ENCODE measurements around the gene PC. TPM values are rescaled to one million over a fixed set of nuclear protein-coding genes. Genes with fewer than 3 reads are reported as not detected.
A peak's percentile ranks its signal among the peaks of the same experiment; 100 is the strongest.

PC gene
- polyA plus RNA-seq, 3 donors = 4.6 to 7.1 (median 6.0) TPM

GRCh38 chr11:66877588-66878385 is 80.4 kb downstream of the PC start:
- peaks cover 4 to 8% (median 8%) of the 10 kb centered on the region in 3 donors for H3K27me3 Mint-ChIP-seq (ENCODE audit: low read depth in 3 of 3)
- Histone ChIP-seq H3K36me3 (replicated peaks in 1 of 2; ENCODE audit: control insufficient read depth in 1 of 2, insufficient read depth in 2 of 2, low read length in 2 of 2) (no peaks in the 10 kb centered on the region), H2AFZ (ENCODE audit: insufficient read depth, low read depth, low read length, poor library complexity, severe bottlenecking) (no peak overlapping the region), H3K4me1 (ENCODE audit: control insufficient read depth in 1 of 2, insufficient read depth in 2 of 2, low read length in 2 of 2) (peaks cover 3 to 5% of the 10 kb centered on the region in 2 donors), H4K20me1 (ENCODE audit: insufficient read depth, low read length) (no peaks in the 10 kb centered on the region), H3K9ac (ENCODE audit: insufficient read depth, low read length, poor library complexity, severe bottlenecking) (no peak overlapping the region), H3K4me3 (replicated peaks in 1 of 3; ENCODE audit: low read depth in 2 of 3, low read length in 3 of 3) (no peak overlapping the region), H3K9me3 (replicated peaks in 1 of 2; ENCODE audit: control insufficient read depth in 1 of 2, insufficient read depth in 1 of 2, low read length in 2 of 2) (no peaks in the 10 kb centered on the region), H3K4me2 (replicated peaks; ENCODE audit: extremely low read depth, low read length, poor library complexity, severe bottlenecking) (no peak overlapping the region), H3K27me3 (ENCODE audit: control insufficient read depth in 2 of 2, insufficient read depth in 2 of 2, low read length in 2 of 2) (no peaks in the 10 kb centered on the region), H3K79me2 (ENCODE audit: insufficient read depth, low read length) (no peaks in the 10 kb centered on the region), H3K27ac (ENCODE audit: low read depth in 1 of 2, low read length in 2 of 2) (no peak overlapping the region)
- no peaks in the 10 kb centered on the region for H3K36me3 Mint-ChIP-seq
- H3K4me1 Mint-ChIP-seq = peaks cover 23% of the 10 kb centered on the region
- intact Hi-C loops (cut with micrococcal nuclease) = no loop called here
- TF ChIP-seq CTCF (IDR thresholded peaks at IDR 0.05) = no peak
- H3K27ac Mint-ChIP-seq = no peak overlapping the region
- H3K4me3 Mint-ChIP-seq = no peak overlapping the region
- no peaks in the 10 kb centered on the region for H3K9me3 Mint-ChIP-seq
- DNase-seq = no peak
- WGBS (ENCODE audit: insufficient coverage) = 87% methylated on average over 4 of the region's 9 CpGs

- intact Hi-C loops (cut with micrococcal nuclease) = no loop called here
- WGBS (ENCODE audit: insufficient coverage) = 92% methylated on average over 6 of the region's 13 CpGs
- no peaks in the 10 kb centered on the region for H3K79me2 ChIP-seq (ENCODE audit: insufficient read depth, low read length)
- no peak overlapping the region for H3K27ac ChIP-seq (ENCODE audit: low read depth in 1 of 2, low read length in 2 of 2)
- H3K4me3 ChIP-seq (replicated peaks in 1 of 3; ENCODE audit: low read depth in 2 of 3, low read length in 3 of 3) = no peak overlapping the region
- peaks cover 2 to 12% (median 6%) of the 10 kb centered on the region in 3 donors for H3K27me3 Mint-ChIP-seq (ENCODE audit: low read depth in 3 of 3)
- TF ChIP-seq CTCF (IDR thresholded peaks at IDR 0.05) = no peak
- no peaks in the 10 kb centered on the region for H3K9me3 Mint-ChIP-seq
- H3K9me3 ChIP-seq (replicated peaks in 1 of 2; ENCODE audit: control insufficient read depth in 1 of 2, insufficient read depth in 1 of 2, low read length in 2 of 2) = no peaks in the 10 kb centered on the region
- H3K36me3 ChIP-seq (replicated peaks in 1 of 2; ENCODE audit: control insufficient read depth in 1 of 2, insufficient read depth in 2 of 2, low read length in 2 of 2) = no peaks in the 10 kb centered on the region
- H3K36me3 Mint-ChIP-seq = peaks cover 0 to 11% of the 10 kb centered on the region in 2 donors
- H3K27me3 ChIP-seq (ENCODE audit: control insufficient read depth in 2 of 2, insufficient read depth in 2 of 2, low read length in 2 of 2) = no peaks in the 10 kb centered on the region
- no peak overlapping the region for H3K4me3 Mint-ChIP-seq
- peaks cover 15% of the 10 kb centered on the region for H3K4me1 Mint-ChIP-seq
- no peak for DNase-seq
- no peaks in the 10 kb centered on the region for H4K20me1 ChIP-seq (ENCODE audit: insufficient read depth, low read length)
- no peak overlapping the region for H3K9ac ChIP-seq (ENCODE audit: insufficient read depth, low read length, poor library complexity, severe bottlenecking)
- H3K27ac Mint-ChIP-seq = peak overlapping the region in 2 of 7 donors; percentile 48 to 69
- H3K4me1 ChIP-seq (ENCODE audit: control insufficient read depth in 1 of 2, insufficient read depth in 2 of 2, low read length in 2 of 2) = peaks cover under 1 to 3% of the 10 kb centered on the region in 2 donors
- H2AFZ ChIP-seq (ENCODE audit: insufficient read depth, low read depth, low read length, poor library complexity, severe bottlenecking) = no peak overlapping the region
- H3K4me2 ChIP-seq (replicated peaks; ENCODE audit: extremely low read depth, low read length, poor library complexity, severe bottlenecking) = no peak overlapping the region
Measured at GRCh38 chr11:66875378-66875777, 82.8 kb downstream of the PC start.
